ENCODE results near the gene TTC12. TPM values are rescaled to one million over a fixed set of nuclear protein-coding genes. Genes with fewer than 3 reads are reported as not detected.

Gene TTC12
- polyA plus RNA-seq, 1 donor (not counting 4 experiments of a cell fraction or from before 2014, with no cell fraction given): 27.3 TPM

DNA sequence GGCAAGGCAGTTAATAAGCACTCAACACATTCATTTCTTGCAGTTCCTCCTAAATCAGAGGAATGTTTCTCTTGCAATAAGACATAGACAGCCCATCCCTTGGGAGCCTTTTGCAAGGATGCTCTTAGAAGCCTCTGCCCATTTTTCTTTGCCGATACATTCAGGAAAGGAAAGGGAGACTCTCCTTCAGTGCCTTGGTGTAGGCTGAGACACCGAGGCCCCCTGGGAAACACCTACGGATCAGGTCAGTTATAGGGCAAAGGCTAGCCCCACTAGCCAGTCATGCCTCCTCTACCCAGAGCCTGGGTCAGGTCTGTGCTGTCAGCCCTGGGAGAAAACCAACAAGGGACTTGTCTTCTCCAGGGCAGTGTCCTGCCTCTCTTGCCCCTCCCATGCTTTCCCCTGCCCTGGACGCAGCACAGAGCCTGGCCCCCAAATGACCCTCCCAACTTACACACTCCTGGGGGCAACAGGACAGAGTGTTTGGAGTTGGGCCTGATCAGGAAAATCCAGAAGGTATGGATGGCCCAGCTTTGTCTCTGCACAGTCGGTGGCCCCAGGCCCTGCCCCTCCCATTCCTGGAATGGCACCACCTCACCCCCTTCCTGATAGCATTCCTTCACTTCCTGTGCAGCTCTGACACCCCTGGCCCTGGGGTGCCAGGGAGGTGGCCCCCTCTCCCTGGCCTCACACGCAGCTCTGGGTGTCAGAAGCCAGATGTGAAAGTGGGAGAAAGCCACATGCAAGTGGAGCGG is 91.5 kb downstream of the TTC12 start:
- no peak for TF ChIP-seq EZH2 (IDR thresholded peaks at IDR 0.05; ENCODE audit: low read length)
- no peak for TF ChIP-seq CTCF (optimal IDR thresholded peaks at IDR 0.05 in 1 of 3, IDR thresholded peaks at IDR 0.05 in 1 of 3, conservative IDR thresholded peaks at IDR 0.05 in 1 of 3; ENCODE audit: extremely low read depth in 1 of 3, insufficient read depth in 2 of 3, low read length in 3 of 3)
- Histone ChIP-seq H3K4me3 (ENCODE audit: control insufficient read depth in 2 of 3, extremely low read depth in 1 of 3, insufficient read depth in 2 of 3, low read depth in 1 of 3, low read length in 3 of 3) (no peak overlapping the region), H3K36me3 (ENCODE audit: control insufficient read depth in 2 of 2, extremely low read depth in 1 of 2, insufficient read depth in 2 of 2, low read length in 2 of 2) (no peaks in the 10 kb centered on the region), H3K4me2 (ENCODE audit: control insufficient read depth, extremely low read depth, insufficient read depth, low read depth, low read length) (peak overlapping the region; percentile 53), H3K79me2 (ENCODE audit: control insufficient read depth, insufficient read depth, low read length) (no peaks in the 10 kb centered on the region), H3K27ac (ENCODE audit: control insufficient read depth, insufficient read depth, low read length) (no peak overlapping the region), H3K27me3 (ENCODE audit: control insufficient read depth, extremely low read depth, insufficient read depth, low read length) (no peaks in the 10 kb centered on the region), H4K20me1 (ENCODE audit: control insufficient read depth, extremely low read depth, insufficient read depth, low read length) (no peaks in the 10 kb centered on the region), H2AFZ (ENCODE audit: control insufficient read depth, low read length) (no peak overlapping the region), H3K9me3 (ENCODE audit: control insufficient read depth, low read depth, low read length) (no peaks in the 10 kb centered on the region), H3K9ac (ENCODE audit: control insufficient read depth, extremely low read depth, insufficient read depth, low read length) (no peak overlapping the region), H3K9me1 (ENCODE audit: control insufficient read depth, extremely low read depth, insufficient read depth, low read length) (no peaks in the 10 kb centered on the region), H3K4me1 (ENCODE audit: control insufficient read depth, extremely low read depth, insufficient read depth, low read length) (peaks cover 27% of the 10 kb centered on the region)
- dilution Hi-C loops (cut with MboI; ENCODE audit: extremely low pct_ligation_motif_present, low sequenced_read_pairs): no loop called here
- no peak for FAIRE-seq
- no peak for DNase-seq (ENCODE audit: low read depth, low spot score)

DNA sequence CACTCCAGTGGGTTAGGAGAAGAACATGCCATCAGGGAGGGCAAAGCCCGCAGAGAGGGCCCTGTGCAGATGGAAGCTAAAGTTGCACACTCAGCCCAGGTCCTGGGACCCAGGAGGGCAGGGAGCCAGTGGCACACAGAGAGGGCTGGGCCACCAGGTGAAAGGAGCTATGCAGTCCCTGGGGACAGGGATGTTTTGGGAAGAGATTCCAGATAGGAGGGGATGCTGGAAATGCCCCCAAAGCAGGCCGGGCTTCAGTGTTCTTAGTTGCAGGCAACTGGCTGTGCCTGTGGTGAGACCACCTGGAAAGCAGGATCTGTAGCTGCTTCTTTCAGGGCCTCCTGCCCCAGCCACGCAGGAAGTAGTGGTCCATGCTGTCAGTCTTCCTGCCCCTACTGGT is 92.8 kb downstream of the TTC12 start:
- no peaks in the 10 kb centered on the region for H3K36me3 ChIP-seq (ENCODE audit: control insufficient read depth in 2 of 2, extremely low read depth in 1 of 2, insufficient read depth in 2 of 2, low read length in 2 of 2)
- no peak overlapping the region for H3K9ac ChIP-seq (ENCODE audit: control insufficient read depth, extremely low read depth, insufficient read depth, low read length)
- TF ChIP-seq EZH2 (IDR thresholded peaks at IDR 0.05; ENCODE audit: low read length) (no peak), CTCF (optimal IDR thresholded peaks at IDR 0.05 in 1 of 3, IDR thresholded peaks at IDR 0.05 in 1 of 3, conservative IDR thresholded peaks at IDR 0.05 in 1 of 3; ENCODE audit: extremely low read depth in 1 of 3, insufficient read depth in 2 of 3, low read length in 3 of 3) (no peak)
- no peaks in the 10 kb centered on the region for H3K27me3 ChIP-seq (ENCODE audit: control insufficient read depth, extremely low read depth, insufficient read depth, low read length)
- H3K27ac ChIP-seq (ENCODE audit: control insufficient read depth, insufficient read depth, low read length): no peak overlapping the region
- H3K4me1 ChIP-seq (ENCODE audit: control insufficient read depth, extremely low read depth, insufficient read depth, low read length): peaks cover 21% of the 10 kb centered on the region
- DNase-seq (ENCODE audit: low read depth, low spot score) (no peak), FAIRE-seq (no peak)
- no peaks in the 10 kb centered on the region for H3K9me3 ChIP-seq (ENCODE audit: control insufficient read depth, low read depth, low read length)
- H4K20me1 ChIP-seq (ENCODE audit: control insufficient read depth, extremely low read depth, insufficient read depth, low read length): no peaks in the 10 kb centered on the region
- dilution Hi-C loops (cut with MboI; ENCODE audit: extremely low pct_ligation_motif_present, low sequenced_read_pairs): no loop called here
- no peak overlapping the region for H2AFZ ChIP-seq (ENCODE audit: control insufficient read depth, low read length)
- H3K4me3 ChIP-seq (ENCODE audit: control insufficient read depth in 2 of 3, extremely low read depth in 1 of 3, insufficient read depth in 2 of 3, low read depth in 1 of 3, low read length in 3 of 3): no peak overlapping the region
- H3K79me2 ChIP-seq (ENCODE audit: control insufficient read depth, insufficient read depth, low read length): no peaks in the 10 kb centered on the region
- no peaks in the 10 kb centered on the region for H3K9me1 ChIP-seq (ENCODE audit: control insufficient read depth, extremely low read depth, insufficient read depth, low read length)
- no peak overlapping the region for H3K4me2 ChIP-seq (ENCODE audit: control insufficient read depth, extremely low read depth, insufficient read depth, low read depth, low read length)

Measured in keratinocyte (primary cell).